HepG2 (cell line): ENCODE measurements around the gene DAPK1. TPM values are rescaled to one million over a fixed set of nuclear protein-coding genes. Genes with fewer than 3 reads are reported as not detected.

Experiments
- ATRX ChIP-seq: sonication (generic); formaldehyde crosslinking; IDR thresholded peaks from 2 replicates; pipeline ENCODE4 v1.4.0; 2020; ENCODE audit warnings: missing genetic modification reagents, borderline replicate concordance
- DR1 ChIP-seq: sonication (generic); formaldehyde crosslinking; IDR thresholded peaks from 2 replicates; pipeline ENCODE4 v1.8.0; 2021; ENCODE audit warnings: mild to moderate bottlenecking, missing genetic modification reagents, inconsistent platforms
- FOSL1 ChIP-seq: sonication (generic); formaldehyde crosslinking; IDR thresholded peaks from 2 replicates; pipeline ENCODE4 v1.9.0; 2021; ENCODE audit warnings: missing genetic modification reagents, borderline replicate concordance
- HMGA1 ChIP-seq: sonication (generic); formaldehyde crosslinking; conservative IDR thresholded peaks from 2 replicates; pipeline ENCODE4 v1.4.0; 2020; ENCODE audit warnings: missing genetic modification reagents
- HOXA5 ChIP-seq: sonication (generic); formaldehyde crosslinking; IDR thresholded peaks from 2 replicates; pipeline ENCODE4 v1.4.0; 2020; ENCODE audit warnings: missing genetic modification reagents
- IKZF4 ChIP-seq: sonication (generic); formaldehyde crosslinking; IDR thresholded peaks from 2 replicates; pipeline ENCODE4 v1.5.1; 2020; ENCODE audit warnings: borderline replicate concordance, mild to moderate bottlenecking, low read depth, missing genetic modification reagents; ENCODE audit errors: not compliant biosample characterization
- MEIS1 ChIP-seq: sonication (generic); formaldehyde crosslinking; IDR thresholded peaks from 2 replicates; pipeline ENCODE4 v1.9.0; 2021; ENCODE audit warnings: mild to moderate bottlenecking, missing genetic modification reagents, moderate library complexity, borderline replicate concordance
- NR1H2 ChIP-seq: sonication (generic); formaldehyde crosslinking; IDR thresholded peaks from 2 replicates; pipeline ENCODE4 v1.8.1; 2022; ENCODE audit warnings: low read depth, missing genetic modification reagents, borderline replicate concordance
- PLRG1 ChIP-seq: fragments of 450-650 bp; conservative IDR thresholded peaks from 2 replicates; pipeline ENCODE4 v1.6.1; 2016
- POLR2A ChIP-seq, 2 experiments: IDR thresholded peaks; 2 replicates each; pipeline ENCODE4 v1.6.1; 2011; ENCODE audit warnings: low read depth in 2 of 2, low read length in 2 of 2, mild to moderate bottlenecking in 1 of 2, moderate library complexity in 1 of 2; ENCODE audit not compliant: insufficient read depth in 1 of 2
- TAF1 ChIP-seq: sonication (generic); formaldehyde crosslinking; IDR thresholded peaks from 2 replicates; pipeline ENCODE4 v1.4.0; 2020; ENCODE audit warnings: missing genetic modification reagents
- THAP11 ChIP-seq: IDR thresholded peaks from 2 replicates; pipeline ENCODE4 v1.6.1; 2016; ENCODE audit warnings: missing biosample characterization, missing genetic modification reagents
- THAP8 ChIP-seq: sonication (generic); formaldehyde crosslinking; IDR thresholded peaks from 2 replicates; pipeline ENCODE4 v1.5.1; 2020; ENCODE audit warnings: missing genetic modification reagents, mild to moderate bottlenecking, borderline replicate concordance
- XBP1 ChIP-seq: sonication (generic); formaldehyde crosslinking; IDR thresholded peaks from 2 replicates; pipeline ENCODE4 v1.5.0; 2020; ENCODE audit warnings: missing genetic modification reagents
- ZNF33A ChIP-seq: sonication (generic); formaldehyde crosslinking; IDR thresholded peaks from 2 replicates; pipeline ENCODE4 v1.5.1; 2020; ENCODE audit warnings: missing genetic modification reagents, mild to moderate bottlenecking, moderate library complexity, borderline replicate concordance
- ZNF350 ChIP-seq: sonication (generic); formaldehyde crosslinking; IDR thresholded peaks from 2 replicates; pipeline ENCODE4 v1.4.0; 2020; ENCODE audit warnings: mild to moderate bottlenecking, low read depth, missing genetic modification reagents, borderline replicate concordance
- ZNF367 ChIP-seq: sonication (generic); formaldehyde crosslinking; IDR thresholded peaks from 2 replicates; pipeline ENCODE4 v1.4.0; 2020; ENCODE audit warnings: missing genetic modification reagents, borderline replicate concordance
- ZNF576 ChIP-seq: sonication (generic); formaldehyde crosslinking; IDR thresholded peaks from 2 replicates; pipeline ENCODE4 v1.4.0; 2020; ENCODE audit warnings: mild to moderate bottlenecking, missing genetic modification reagents
- ZNF839 ChIP-seq: sonication (generic); formaldehyde crosslinking; IDR thresholded peaks from 2 replicates; pipeline ENCODE4 v1.4.0; 2020; ENCODE audit warnings: missing genetic modification reagents, mild to moderate bottlenecking, borderline replicate concordance
- polyA plus RNA-seq, 8 experiments: library from polyadenylated mRNA; depleted of rRNA in 3 of 8; stranded (reverse) in 7 of 8; unstranded in 1 of 8; fragments of >200 nt; fragmentation: Illumina TruSeq in 4 of 8; extraction: Trizol in 4 of 8; gene quantifications; 2 replicates each; pipeline versions ENCODE4 v1.2.1 to v1.2.3, GENCODE V29; 2011 to 2016; ENCODE audit warnings: low read depth in 4 of 8, missing spikeins in 1 of 8, mixed read lengths in 1 of 8; ENCODE audit not compliant: insufficient read depth in 1 of 8
- total RNA-seq, 5 experiments: library from RNA; depleted of rRNA; stranded (reverse); fragments of >200 nt; fragmentation: Illumina TruSeq; extraction: Trizol; gene quantifications; 2 replicates each; pipeline ENCODE4 v1.2.3, GENCODE V29; 2016; ENCODE audit warnings: low read depth in 1 of 5
- TF ChIP-seq, protein P1 (sequence below): sonication (generic); formaldehyde crosslinking; IDR thresholded peaks from 2 replicates; pipeline ENCODE4 v1.8.1; 2023; ENCODE audit warnings: missing genetic modification reagents, inconsistent platforms, borderline replicate concordance
- TF ChIP-seq, protein P2 (sequence below): sonication (generic); formaldehyde crosslinking; IDR thresholded peaks from 2 replicates; pipeline ENCODE4 v1.5.1; 2020; ENCODE audit warnings: missing genetic modification reagents, mild to moderate bottlenecking, borderline replicate concordance
- TF ChIP-seq, protein P3 (sequence below): sonication (generic); formaldehyde crosslinking; IDR thresholded peaks from 2 replicates; pipeline ENCODE4 v1.4.0; 2020; ENCODE audit warnings: missing genetic modification reagents
- TF ChIP-seq, protein P4 (sequence below): sonication (generic); formaldehyde crosslinking; IDR thresholded peaks from 2 replicates; pipeline ENCODE4 v1.8.0; 2022; ENCODE audit warnings: mild to moderate bottlenecking, missing genetic modification reagents

Gene DAPK1
- total and polyA plus RNA-seq, 2 of the 13 experiments (the other 11 are each of a cell fraction or from before 2014, with no cell fraction given) = 35.7 to 35.9 TPM

- TF ChIP-seq MEIS1 (CRISPR knock-in tag) = 0 out of 2 replicates have a peak, but pooled peaks have one; percentile 66
- TF ChIP-seq, protein P1, sequence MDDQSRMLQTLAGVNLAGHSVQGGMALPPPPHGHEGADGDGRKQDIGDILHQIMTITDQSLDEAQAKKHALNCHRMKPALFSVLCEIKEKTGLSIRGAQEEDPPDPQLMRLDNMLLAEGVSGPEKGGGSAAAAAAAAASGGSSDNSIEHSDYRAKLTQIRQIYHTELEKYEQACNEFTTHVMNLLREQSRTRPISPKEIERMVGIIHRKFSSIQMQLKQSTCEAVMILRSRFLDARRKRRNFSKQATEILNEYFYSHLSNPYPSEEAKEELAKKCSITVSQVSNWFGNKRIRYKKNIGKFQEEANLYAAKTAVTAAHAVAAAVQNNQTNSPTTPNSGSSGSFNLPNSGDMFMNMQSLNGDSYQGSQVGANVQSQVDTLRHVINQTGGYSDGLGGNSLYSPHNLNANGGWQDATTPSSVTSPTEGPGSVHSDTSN (CRISPR knock-in tag) = no peak
- no peak for TF ChIP-seq HMGA1 (CRISPR knock-in tag)
- TF ChIP-seq TAF1 (CRISPR knock-in tag) = peak; percentile 58; the same call in 1 of the 2 replicates
- TF ChIP-seq ZNF576 = no peak
- no peak for TF ChIP-seq DR1 (CRISPR knock-in tag)
- TF ChIP-seq, protein P2, sequence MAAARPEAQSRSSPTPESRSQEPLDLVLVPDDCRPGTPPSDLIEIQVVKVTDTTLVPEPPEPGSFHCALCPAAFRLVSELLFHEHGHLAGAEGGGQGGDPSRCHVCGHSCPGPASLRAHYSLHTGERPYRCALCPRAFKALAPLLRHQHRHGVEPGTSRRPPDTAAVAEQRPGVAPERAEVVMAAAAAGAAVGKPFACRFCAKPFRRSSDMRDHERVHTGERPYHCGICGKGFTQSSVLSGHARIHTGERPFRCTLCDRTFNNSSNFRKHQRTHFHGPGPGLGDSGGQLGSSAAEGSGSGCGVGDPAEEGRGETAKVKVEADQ (CRISPR knock-in tag) = no peak
- no peak; the same call in 1 of the 2 replicates for TF ChIP-seq THAP8
- no peak for TF ChIP-seq ZNF839 (CRISPR knock-in tag)
- no peak for TF ChIP-seq ZNF33A (CRISPR knock-in tag)
- peak; percentile 75; the same call in 1 of the 2 replicates for TF ChIP-seq NR1H2 (CRISPR knock-in tag)
- no peak for TF ChIP-seq ATRX (CRISPR knock-in tag)
- no peak for TF ChIP-seq XBP1
- peak; percentile 17; the same call in 1 of the 2 replicates for TF ChIP-seq THAP11
- TF ChIP-seq POLR2A (IDR thresholded peaks at IDR 0.05; ENCODE audit: insufficient read depth in 1 of 2, low read depth in 2 of 2, low read length in 2 of 2) = peak; percentile 16 to 36; a peak in 1 of 4 replicates
- no peak for TF ChIP-seq HOXA5 (CRISPR knock-in tag)
- TF ChIP-seq, protein P3, sequence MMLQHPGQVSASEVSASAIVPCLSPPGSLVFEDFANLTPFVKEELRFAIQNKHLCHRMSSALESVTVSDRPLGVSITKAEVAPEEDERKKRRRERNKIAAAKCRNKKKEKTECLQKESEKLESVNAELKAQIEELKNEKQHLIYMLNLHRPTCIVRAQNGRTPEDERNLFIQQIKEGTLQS (CRISPR knock-in tag) = no peak
- TF ChIP-seq, protein P4, sequence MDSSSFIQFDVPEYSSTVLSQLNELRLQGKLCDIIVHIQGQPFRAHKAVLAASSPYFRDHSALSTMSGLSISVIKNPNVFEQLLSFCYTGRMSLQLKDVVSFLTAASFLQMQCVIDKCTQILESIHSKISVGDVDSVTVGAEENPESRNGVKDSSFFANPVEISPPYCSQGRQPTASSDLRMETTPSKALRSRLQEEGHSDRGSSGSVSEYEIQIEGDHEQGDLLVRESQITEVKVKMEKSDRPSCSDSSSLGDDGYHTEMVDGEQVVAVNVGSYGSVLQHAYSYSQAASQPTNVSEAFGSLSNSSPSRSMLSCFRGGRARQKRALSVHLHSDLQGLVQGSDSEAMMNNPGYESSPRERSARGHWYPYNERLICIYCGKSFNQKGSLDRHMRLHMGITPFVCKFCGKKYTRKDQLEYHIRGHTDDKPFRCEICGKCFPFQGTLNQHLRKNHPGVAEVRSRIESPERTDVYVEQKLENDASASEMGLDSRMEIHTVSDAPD (CRISPR knock-in tag) = no peak
- TF ChIP-seq ZNF367 (CRISPR knock-in tag) = no peak
- TF ChIP-seq FOSL1 = no peak
- TF ChIP-seq PLRG1 = no peak
- TF ChIP-seq ZNF350 = no peak; the same call in 1 of the 2 replicates
- peak; percentile 67 for TF ChIP-seq IKZF4 (CRISPR knock-in tag)
These were observed 561 bp downstream of the DAPK1 start (continued) for GRCh38 chr9:87498046-87498810.
